Calu3 (cell line): ENCODE results near the gene ARHGEF11. TPM values are rescaled to one million over a fixed set of nuclear protein-coding genes. Genes with fewer than 3 reads are reported as not detected.

Source experiments
- BruUV-seq: library from RNA; stranded (reverse); fragments of 400-500 nt; replicated peaks from 2 replicates; lab custom pipeline; 2021; lab: Mats Ljungman, UMichigan
- CTCF ChIA-PET: fragments of 300-600 bp; sonication (Branson Sonifier 250); formaldehyde crosslinking; loops from one replicate; lab custom pipeline; 2022; ENCODE audit warnings: antibody characterized with exemption; lab: Charles Lee
- DNase-seq: peaks from one replicate; pipeline ENCODE4 v3.0.0; 2022
- H3K27ac Mint-ChIP-seq: one replicate; pipeline ENCODE4 v1.8.0; 2022; ENCODE audit warnings: mixed read lengths; ENCODE audit not compliant: unreplicated experiment
- H3K27me3 Mint-ChIP-seq: one replicate; pipeline ENCODE4 v1.8.0; 2022; ENCODE audit warnings: mixed read lengths; ENCODE audit not compliant: unreplicated experiment
- H3K36me3 Mint-ChIP-seq: one replicate; pipeline ENCODE4 v1.8.0; 2022; ENCODE audit warnings: mild to moderate bottlenecking, moderate library complexity, mixed read lengths; ENCODE audit not compliant: insufficient read depth, unreplicated experiment
- H3K4me1 Mint-ChIP-seq: one replicate; pipeline ENCODE4 v1.8.0; 2022; ENCODE audit warnings: mild to moderate bottlenecking, low read depth, mixed read lengths; ENCODE audit not compliant: unreplicated experiment
- H3K4me3 Mint-ChIP-seq: one replicate; pipeline ENCODE4 v1.8.0; 2022; ENCODE audit warnings: mild to moderate bottlenecking, low read depth, moderate library complexity, mixed read lengths; ENCODE audit not compliant: unreplicated experiment
- H3K9me3 Mint-ChIP-seq: one replicate; pipeline ENCODE4 v1.8.0; 2022; ENCODE audit warnings: low read depth, mixed read lengths; ENCODE audit not compliant: unreplicated experiment
- intact Hi-C: fragments of 100-400 bp; cut with micrococcal nuclease; formaldehyde crosslinking; loops from one replicate; pipeline ENCODE4 v1.10.0; 2022; ENCODE audit not compliant: unreplicated experiment
- total RNA-seq: library from RNA; stranded (reverse); gene quantifications from 2 replicates; pipeline ENCODE4 v1.2.3, GENCODE V29; 2022
- TF ChIP-seq, protein P1 (sequence below): fragments of 200-600 bp; IDR thresholded peaks from one replicate; pipeline ENCODE4 v1.8.0; 2022; ENCODE audit warnings: antibody characterized with exemption; ENCODE audit not compliant: unreplicated experiment

Gene ARHGEF11
- total RNA-seq, 1 experiment from 2014 or later: 44.1 TPM

DNA sequence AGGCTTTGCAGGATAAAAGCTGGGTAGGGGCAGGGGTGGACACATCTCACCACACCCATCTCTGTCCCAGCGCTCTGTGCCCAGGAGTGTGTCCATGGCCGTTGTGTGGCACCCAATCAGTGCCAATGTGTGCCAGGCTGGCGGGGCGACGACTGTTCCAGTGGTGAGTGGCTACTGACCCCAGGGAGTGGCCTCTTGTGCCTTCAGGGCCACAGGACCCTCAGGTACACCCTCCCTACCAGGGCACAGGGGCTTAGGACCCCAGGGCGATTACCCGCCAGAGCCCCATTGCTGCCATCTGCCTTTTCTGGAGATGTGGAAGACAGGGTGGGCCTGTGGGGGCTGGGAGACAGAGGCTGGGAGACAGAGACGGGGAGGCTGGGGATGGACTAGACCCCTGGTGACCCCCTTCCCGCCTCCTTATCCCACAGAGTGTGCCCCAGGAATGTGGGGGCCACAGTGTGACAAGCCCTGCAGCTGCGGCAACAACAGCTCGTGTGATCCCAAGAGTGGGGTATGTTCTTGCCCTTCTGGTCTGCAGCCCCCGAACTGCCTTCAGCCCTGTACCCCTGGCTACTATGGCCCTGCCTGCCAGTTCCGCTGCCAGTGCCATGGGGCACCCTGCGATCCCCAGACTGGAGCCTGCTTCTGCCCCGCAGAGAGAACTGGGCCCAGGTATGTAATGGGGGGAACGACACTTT is 139.2 kb downstream of the ARHGEF11 start:
- Mint-ChIP-seq H3K27me3 (peaks cover 67% of the 10 kb centered on the region), H3K4me1 (peaks cover 10% of the 10 kb centered on the region), H3K4me3 (peak overlapping the region; percentile 74), H3K27ac (no peak overlapping the region), H3K36me3 (peaks cover 10% of the 10 kb centered on the region), H3K9me3 (no peaks in the 10 kb centered on the region)
- CTCF ChIA-PET: no interaction called here
- TF ChIP-seq, protein P1, sequence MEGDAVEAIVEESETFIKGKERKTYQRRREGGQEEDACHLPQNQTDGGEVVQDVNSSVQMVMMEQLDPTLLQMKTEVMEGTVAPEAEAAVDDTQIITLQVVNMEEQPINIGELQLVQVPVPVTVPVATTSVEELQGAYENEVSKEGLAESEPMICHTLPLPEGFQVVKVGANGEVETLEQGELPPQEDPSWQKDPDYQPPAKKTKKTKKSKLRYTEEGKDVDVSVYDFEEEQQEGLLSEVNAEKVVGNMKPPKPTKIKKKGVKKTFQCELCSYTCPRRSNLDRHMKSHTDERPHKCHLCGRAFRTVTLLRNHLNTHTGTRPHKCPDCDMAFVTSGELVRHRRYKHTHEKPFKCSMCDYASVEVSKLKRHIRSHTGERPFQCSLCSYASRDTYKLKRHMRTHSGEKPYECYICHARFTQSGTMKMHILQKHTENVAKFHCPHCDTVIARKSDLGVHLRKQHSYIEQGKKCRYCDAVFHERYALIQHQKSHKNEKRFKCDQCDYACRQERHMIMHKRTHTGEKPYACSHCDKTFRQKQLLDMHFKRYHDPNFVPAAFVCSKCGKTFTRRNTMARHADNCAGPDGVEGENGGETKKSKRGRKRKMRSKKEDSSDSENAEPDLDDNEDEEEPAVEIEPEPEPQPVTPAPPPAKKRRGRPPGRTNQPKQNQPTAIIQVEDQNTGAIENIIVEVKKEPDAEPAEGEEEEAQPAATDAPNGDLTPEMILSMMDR: no peak
- no peak for DNase-seq
- intact Hi-C loops: no loop called here
- BruUV-seq: no TSS peak

DNA sequence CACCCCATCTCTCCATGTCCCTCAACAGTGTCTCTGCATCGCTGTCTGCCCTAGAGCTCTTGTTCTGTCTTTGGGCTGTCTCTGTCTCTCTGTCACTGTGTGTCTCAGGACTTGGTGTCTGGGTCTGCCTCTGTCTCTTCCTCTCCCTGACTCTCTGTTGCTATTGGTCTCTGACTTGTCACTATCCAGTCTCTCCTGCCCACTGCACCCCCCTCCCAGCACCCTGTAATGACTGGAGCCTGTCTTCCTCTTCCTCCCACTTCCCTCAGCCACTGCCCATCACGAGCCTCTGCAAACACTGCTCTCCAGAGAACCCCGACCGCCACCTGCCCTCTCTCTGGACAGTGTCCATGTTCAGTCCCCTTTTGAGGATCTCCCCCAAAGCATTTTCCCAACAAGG is 139.9 kb downstream of the ARHGEF11 start:
- H3K4me1 Mint-ChIP-seq: peaks cover 10% of the 10 kb centered on the region
- no peak overlapping the region for H3K4me3 Mint-ChIP-seq
- H3K36me3 Mint-ChIP-seq: peaks cover 10% of the 10 kb centered on the region
- no TSS peak for BruUV-seq
- H3K27me3 Mint-ChIP-seq: peaks cover 74% of the 10 kb centered on the region
- DNase-seq: no peak
- intact Hi-C loops: no loop called here
- no peak overlapping the region for H3K27ac Mint-ChIP-seq
- TF ChIP-seq, protein P1: no peak
- no peaks in the 10 kb centered on the region for H3K9me3 Mint-ChIP-seq
- CTCF ChIA-PET: no interaction called here

- intact Hi-C loops: no loop called here
- DNase-seq: no peak
- CTCF ChIA-PET: no interaction called here
- Mint-ChIP-seq H3K36me3 (peaks cover 10% of the 10 kb centered on the region), H3K27me3 (peaks cover 74% of the 10 kb centered on the region), H3K4me1 (peaks cover 10% of the 10 kb centered on the region), H3K4me3 (no peak overlapping the region), H3K9me3 (no peaks in the 10 kb centered on the region), H3K27ac (no peak overlapping the region)
- no TSS peak for BruUV-seq
- TF ChIP-seq, protein P1: no peak
Observed at GRCh38 chr1:156905176-156905575, 140.4 kb downstream of the ARHGEF11 start.

DNA sequence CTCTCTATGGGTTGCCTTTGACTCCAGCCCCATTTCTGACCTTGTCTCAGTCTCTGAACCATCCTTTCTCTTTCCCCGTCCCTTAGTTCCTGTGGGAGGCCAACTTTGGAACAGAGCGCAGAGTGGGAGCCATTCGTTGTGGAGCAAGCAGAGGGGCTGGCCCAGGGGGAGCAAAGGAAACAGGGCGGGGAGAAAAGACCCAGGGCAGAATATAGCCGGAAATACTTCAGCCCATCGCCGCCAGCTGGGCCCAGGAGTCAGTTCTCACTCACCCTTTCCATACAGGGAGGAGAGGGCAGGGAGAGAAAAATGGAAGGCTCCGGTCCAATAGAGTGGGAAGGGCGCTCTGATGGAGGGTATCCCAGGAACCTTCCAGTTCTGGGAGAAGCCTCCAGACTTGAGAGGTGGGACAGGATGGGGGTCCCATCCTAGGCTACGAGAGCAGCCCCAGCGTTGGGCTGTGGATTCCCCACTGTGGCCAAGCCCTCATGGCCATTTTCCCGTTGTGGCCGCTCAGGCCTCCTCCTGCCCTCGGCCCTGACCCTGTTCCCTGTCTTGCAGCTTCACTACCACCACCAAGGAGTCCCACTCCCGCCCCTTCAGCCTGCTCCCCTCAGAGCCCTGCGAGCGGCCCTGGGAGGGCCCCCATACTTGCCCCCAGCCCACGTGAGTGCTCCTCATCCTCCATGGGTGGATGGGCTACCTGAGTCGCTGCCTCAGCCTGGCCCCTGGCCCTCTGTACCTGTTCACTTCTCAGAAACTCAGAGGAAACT is 141.2 kb downstream of the ARHGEF11 start:
- TF ChIP-seq, protein P1: no peak
- peaks cover 10% of the 10 kb centered on the region for H3K4me1 Mint-ChIP-seq
- DNase-seq: no peak
- intact Hi-C loops: no loop called here
- H3K4me3 Mint-ChIP-seq: no peak overlapping the region
- H3K27me3 Mint-ChIP-seq: peaks cover 77% of the 10 kb centered on the region
- H3K9me3 Mint-ChIP-seq: no peaks in the 10 kb centered on the region
- CTCF ChIA-PET: interaction anchor here (0.6 to 1.3 kb wide), 3 partner anchors 22 to 1753 kb away, joined by 3 to 12 read pairs (median 5); no protein-coding TSS in a partner anchor
- H3K36me3 Mint-ChIP-seq: peaks cover 10% of the 10 kb centered on the region
- no peak overlapping the region for H3K27ac Mint-ChIP-seq
- BruUV-seq: no TSS peak
